Vagina (tissue), 2 donors: ENCODE results near the gene FAM20B. TPM values are rescaled to one million over a fixed set of nuclear protein-coding genes. Genes with fewer than 3 reads are reported as not detected.
A peak's percentile ranks its signal among the peaks of the same experiment; 100 is the strongest.
"Not testable (repeated sequence)": the region's sequence is repeated elsewhere in the genome, so short reads cannot be mapped to it uniquely, and the experiment has no call there.

Experiments
- DNase-seq, 2 donors: peaks; one replicate each; pipeline ENCODE4 v3.0.0-alpha.2; 2017; ENCODE audit errors: extremely low spot score in 2 of 2
- H3K27ac ChIP-seq: fragments of 200-600 bp; sonication (generic); one replicate; pipeline ENCODE4 v1.5.1; 2019
- H3K27me3 ChIP-seq: fragments of 200-600 bp; sonication (generic); one replicate; pipeline ENCODE4 v1.5.1; 2019
- H3K36me3 ChIP-seq, 2 donors: fragments of 200-600 bp; sonication (generic); one replicate each; pipeline ENCODE4 v1.5.1; 2017 to 2019
- H3K4me1 ChIP-seq: fragments of 200-600 bp; sonication (generic); one replicate; pipeline ENCODE4 v1.5.1; 2019
- H3K4me3 ChIP-seq, 2 donors: fragments of 200-600 bp; sonication (generic); 1 replicate in 1 of 2; 2 replicates in 1 of 2; pipeline ENCODE4 v1.5.1; 2016 to 2019
- H3K9me3 ChIP-seq: fragments of 200-600 bp; sonication (generic); one replicate; pipeline ENCODE4 v1.5.1; 2019
- CTCF ChIP-seq, 3 experiments: fragments of 450-650 bp in 2 of 3; fragments of 200-600 bp in 1 of 3; sonication (generic) in 1 of 3; IDR thresholded peaks; one replicate each; pipeline ENCODE4 v1.5.1; 2017 to 2019; ENCODE audit warnings: antibody characterized with exemption in 3 of 3, mild to moderate bottlenecking in 2 of 3, moderate library complexity in 2 of 3
- POLR2A ChIP-seq, 2 donors: fragments of 450-650 bp; IDR thresholded peaks; one replicate each; pipeline ENCODE4 v1.6.1; 2017; ENCODE audit warnings: antibody characterized with exemption in 2 of 2, mild to moderate bottlenecking in 2 of 2, moderate library complexity in 2 of 2
- POLR2AphosphoS5 ChIP-seq, 2 donors: sonication (generic); formaldehyde crosslinking; IDR thresholded peaks; one replicate each; pipeline ENCODE4 v1.9.0; 2017; ENCODE audit warnings: antibody characterized with exemption in 2 of 2, mild to moderate bottlenecking in 2 of 2, low read depth in 1 of 2; ENCODE audit not compliant: insufficient read depth in 1 of 2
- intact Hi-C: fragments of 100-400 bp; cut with DNase I; formaldehyde crosslinking; loops from one replicate; pipeline ENCODE4 v1.15.1; 2023
- total RNA-seq: library from RNA; depleted of rRNA; stranded (reverse); fragments of >200 nt; gene quantifications from one replicate; pipeline ENCODE4 v1.2.3, GENCODE V29; 2016

Gene FAM20B
- 19.4 TPM for total RNA-seq

- H3K27ac ChIP-seq, result peak within 1 kb of the TSS; percentile 93
- H3K36me3 ChIP-seq, result no peaks in the 10 kb centered on the region
- no peaks in the 10 kb centered on the region for H3K9me3 ChIP-seq
- TF ChIP-seq POLR2AphosphoS5 (IDR thresholded peaks at IDR 0.05; ENCODE audit: insufficient read depth in 1 of 2, low read depth in 1 of 2) (no peak), POLR2A (IDR thresholded peaks at IDR 0.05) (no peak), CTCF (IDR thresholded peaks at IDR 0.05) (no peak)
- H3K27me3 ChIP-seq, result no peaks in the 10 kb centered on the region
- intact Hi-C loops, result no loop called here
- no peak for DNase-seq
- H3K4me1 ChIP-seq, result peaks cover 20% of the 10 kb centered on the region
- peak within 1 kb of the TSS; percentile 95 to 99 for H3K4me3 ChIP-seq
Observed at GRCh38 chr1:179025125-179025974, at the start of gene FAM20B. FAM20B (plus strand) TSS chr1:179025894; CDS start chr1:179043848, 17,954 bp downstream.

- intact Hi-C loops, result no loop called here
Observed at GRCh38 chr1:178976541-178976940, 49.2 kb upstream of the FAM20B start.

GRCh38 chr1:178986204-178986603 lies 39.5 kb upstream of the FAM20B start:
- H3K36me3 ChIP-seq, result no peaks in the 10 kb centered on the region
- TF ChIP-seq POLR2A (IDR thresholded peaks at IDR 0.05) (no peak), POLR2AphosphoS5 (IDR thresholded peaks at IDR 0.05; ENCODE audit: insufficient read depth in 1 of 2, low read depth in 1 of 2) (no peak), CTCF (IDR thresholded peaks at IDR 0.05) (no peak)
- no peaks in the 10 kb centered on the region for H3K9me3 ChIP-seq
- H3K4me1 ChIP-seq, result no peaks in the 10 kb centered on the region
- intact Hi-C loops, result no loop called here
- no peak overlapping the region for H3K4me3 ChIP-seq
- H3K27me3 ChIP-seq, result no peaks in the 10 kb centered on the region
- no peak for DNase-seq
- no peak overlapping the region for H3K27ac ChIP-seq

More at GRCh38 chr1:178976541-178976940, 49.2 kb upstream of the FAM20B start:
- DNase-seq, result no peak
- Histone ChIP-seq H3K36me3 (no peaks in the 10 kb centered on the region), H3K27me3 (no peaks in the 10 kb centered on the region), H3K4me1 (no peaks in the 10 kb centered on the region), H3K9me3 (peaks cover 3% of the 10 kb centered on the region), H3K4me3 (no peak overlapping the region), H3K27ac (no peak overlapping the region)
- TF ChIP-seq POLR2A (IDR thresholded peaks at IDR 0.05), result no peak
- no peak for TF ChIP-seq CTCF (IDR thresholded peaks at IDR 0.05)
- TF ChIP-seq POLR2AphosphoS5 (IDR thresholded peaks at IDR 0.05; ENCODE audit: insufficient read depth in 1 of 2, low read depth in 1 of 2), result no peak

GRCh38 chr1:178988198-178988597 lies 37.5 kb upstream of the FAM20B start:
- H3K4me3 ChIP-seq, H3K4me1 ChIP-seq, H3K9me3 ChIP-seq, H3K36me3 ChIP-seq, H3K27ac ChIP-seq, H3K27me3 ChIP-seq, intact Hi-C loops, DNase-seq: not testable (repeated sequence)

- Histone ChIP-seq H3K27ac (no peak overlapping the region), H3K4me3 (no peak overlapping the region), H3K9me3 (no peaks in the 10 kb centered on the region), H3K27me3 (no peaks in the 10 kb centered on the region), H3K36me3 (no peaks in the 10 kb centered on the region), H3K4me1 (no peaks in the 10 kb centered on the region)
- no peak for DNase-seq
- intact Hi-C loops, result no loop called here
- TF ChIP-seq POLR2A (IDR thresholded peaks at IDR 0.05) (no peak), CTCF (IDR thresholded peaks at IDR 0.05) (no peak), POLR2AphosphoS5 (IDR thresholded peaks at IDR 0.05; ENCODE audit: insufficient read depth in 1 of 2, low read depth in 1 of 2) (no peak)
Observed at GRCh38 chr1:178993559-178993958, 32.1 kb upstream of the FAM20B start.
